HG02610 (cell line): ENCODE results near the gene CRYBG3.

Experiments used
- ATAC-seq: cut with Tn5 transposase; IDR thresholded peaks from one replicate; pipeline ENCODE4 v1.9.1; 2021; ENCODE audit warnings: mild to moderate bottlenecking, moderate library complexity; ENCODE audit not compliant: unreplicated experiment

CRYBG3 gene

GRCh38 chr3:97835761-97836160, 13.9 kb downstream of the CRYBG3 start:
- no peak for ATAC-seq

- ATAC-seq: no peak
Measured at GRCh38 chr3:97838393-97838792, 16.6 kb downstream of the CRYBG3 start.

DNA sequence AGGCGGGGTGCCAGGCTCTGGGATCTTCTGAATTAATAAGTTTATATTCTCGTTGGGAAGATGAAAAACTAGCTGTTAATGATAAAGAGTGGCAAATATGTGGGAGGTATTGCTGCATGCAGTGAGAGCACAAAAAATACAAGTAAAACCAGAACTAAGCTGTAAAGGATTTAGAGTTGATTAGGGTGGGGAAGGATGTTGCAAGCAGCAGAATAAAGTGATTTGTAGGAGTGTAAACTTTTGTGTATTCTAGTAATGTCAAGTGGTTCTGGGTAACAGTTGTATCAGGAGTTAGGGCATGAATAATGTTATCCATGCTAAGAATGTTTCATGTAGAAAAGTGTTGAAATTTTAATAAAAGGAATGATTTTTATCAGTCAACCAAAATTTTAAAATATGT, 18.1 kb downstream of the CRYBG3 start:
- ATAC-seq: no peak

- ATAC-seq: no peak
Measured at GRCh38 chr3:97841304-97841703, 19.5 kb downstream of the CRYBG3 start.

DNA sequence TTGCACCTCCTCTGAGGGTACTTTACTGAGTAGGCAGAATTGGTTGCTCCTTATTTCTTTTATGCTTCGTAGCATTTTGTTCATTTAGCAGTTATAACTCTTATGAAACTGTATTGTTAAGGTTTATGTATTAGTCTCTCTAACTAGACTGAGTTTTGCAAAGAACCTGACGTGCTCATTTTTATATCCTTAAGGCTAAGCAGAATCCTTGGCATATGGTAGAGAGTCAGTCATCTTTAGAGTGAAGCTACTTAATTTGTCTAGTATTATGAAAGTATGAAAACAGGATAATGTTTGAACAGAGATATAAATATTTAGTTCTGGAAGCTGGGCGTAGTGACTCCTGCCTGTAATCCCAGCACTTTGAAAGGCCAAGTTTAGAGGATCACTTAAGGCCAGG, 20.1 kb downstream of the CRYBG3 start:
- no peak for ATAC-seq

- ATAC-seq: no peak
Measured at GRCh38 chr3:97848779-97849178, 27.0 kb downstream of the CRYBG3 start.

GRCh38 chr3:97857401-97857800, 35.6 kb downstream of the CRYBG3 start:
- ATAC-seq: no peak

DNA sequence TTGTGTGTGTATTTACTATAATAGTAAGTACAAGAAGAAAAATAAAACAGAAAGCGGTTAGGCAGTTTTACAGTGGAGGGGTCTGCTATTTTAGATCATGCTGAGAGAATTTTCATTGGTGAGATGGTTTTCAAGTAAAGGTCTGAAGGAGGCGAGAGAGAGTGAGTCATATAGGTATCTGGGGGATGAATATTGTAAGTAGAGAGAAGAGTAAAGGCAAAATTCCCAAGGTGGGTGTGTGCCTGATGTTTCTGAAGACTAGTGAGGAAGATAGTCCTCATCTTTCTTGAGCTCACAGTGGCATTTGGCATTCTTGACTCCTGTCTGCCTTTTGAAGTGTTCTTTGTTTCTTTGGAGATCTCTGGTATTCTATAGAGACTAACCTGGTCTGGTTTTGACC, 38.6 kb downstream of the CRYBG3 start:
- ATAC-seq: no peak

DNA sequence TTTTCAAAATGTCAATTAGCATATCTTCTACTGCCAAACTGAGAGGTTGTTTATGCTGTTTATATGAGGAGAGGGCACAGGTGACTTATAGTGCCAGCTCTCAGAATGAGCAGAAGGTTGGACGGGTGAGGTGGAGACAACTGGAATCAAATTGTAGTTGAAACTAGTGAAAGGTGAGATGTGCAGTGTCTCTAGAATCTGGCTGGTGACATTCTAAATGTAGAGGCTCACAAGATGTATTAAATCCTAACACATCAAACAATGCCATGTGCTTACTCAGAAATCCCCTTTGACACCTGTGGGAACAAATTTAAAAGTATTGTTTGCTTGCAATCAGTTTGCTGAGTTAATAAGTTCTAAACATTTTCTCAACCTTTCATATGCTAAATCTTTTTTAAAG, 40.8 kb downstream of the CRYBG3 start:
- ATAC-seq: no peak

- ATAC-seq: no peak
Measured at GRCh38 chr3:97863031-97863430, 41.2 kb downstream of the CRYBG3 start.

DNA sequence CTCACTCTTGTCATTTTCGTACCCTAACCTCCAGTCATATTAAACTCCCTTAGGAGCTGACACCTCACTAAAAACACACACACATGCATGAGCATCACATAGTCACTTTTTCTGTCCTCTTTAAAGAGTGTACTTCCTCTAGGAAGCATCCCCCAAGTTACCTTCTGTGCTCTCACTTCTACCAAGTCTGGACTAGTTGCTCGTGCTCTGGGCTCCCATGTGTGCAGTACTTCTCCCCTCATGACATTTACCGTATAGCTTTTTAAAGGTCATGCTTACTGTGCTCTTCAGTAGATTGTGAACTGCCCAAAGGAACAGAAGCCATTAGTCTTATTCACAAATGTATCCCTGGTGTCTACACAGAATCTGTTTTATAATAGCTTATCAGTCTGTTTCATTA, 42.0 kb downstream of the CRYBG3 start:
- no peak for ATAC-seq

- no peak for ATAC-seq
Measured at GRCh38 chr3:97871186-97871585, 49.4 kb downstream of the CRYBG3 start.

DNA sequence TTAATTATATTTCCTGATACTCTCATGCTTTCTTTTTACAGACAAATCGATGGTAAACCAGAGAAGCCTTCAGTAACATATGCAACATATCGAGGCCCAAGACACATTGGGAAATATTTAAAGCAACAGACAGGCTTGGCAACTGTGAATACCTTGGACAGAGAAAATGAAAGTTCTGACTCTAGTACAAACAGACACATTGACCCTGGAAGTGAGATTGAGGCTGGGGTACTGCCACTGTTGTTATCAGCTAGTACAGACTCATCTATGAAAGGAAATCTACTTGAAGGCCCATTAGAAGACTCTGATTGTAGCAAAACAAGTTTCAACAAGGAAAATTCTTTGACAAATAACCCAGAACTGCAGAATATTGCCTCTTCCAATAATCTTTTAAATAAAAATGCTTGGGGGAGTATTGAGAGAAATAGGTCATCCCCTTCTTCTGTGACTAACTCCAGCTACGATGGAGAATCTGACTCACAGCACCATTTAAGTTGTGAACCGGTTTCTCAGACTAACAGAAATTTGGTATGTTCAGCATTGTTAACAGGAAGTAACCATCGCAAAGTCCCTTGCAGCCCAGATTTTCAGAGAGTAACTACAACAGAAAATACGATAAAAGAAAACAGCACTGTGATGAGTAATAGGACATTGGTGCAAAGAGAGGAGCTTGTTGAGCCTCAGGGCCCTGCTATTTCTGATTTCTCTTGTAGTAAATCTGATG, 50.2 kb downstream of the CRYBG3 start:
- ATAC-seq: no peak

- ATAC-seq: no peak
Measured at GRCh38 chr3:97872525-97873042, 50.8 kb downstream of the CRYBG3 start.

DNA sequence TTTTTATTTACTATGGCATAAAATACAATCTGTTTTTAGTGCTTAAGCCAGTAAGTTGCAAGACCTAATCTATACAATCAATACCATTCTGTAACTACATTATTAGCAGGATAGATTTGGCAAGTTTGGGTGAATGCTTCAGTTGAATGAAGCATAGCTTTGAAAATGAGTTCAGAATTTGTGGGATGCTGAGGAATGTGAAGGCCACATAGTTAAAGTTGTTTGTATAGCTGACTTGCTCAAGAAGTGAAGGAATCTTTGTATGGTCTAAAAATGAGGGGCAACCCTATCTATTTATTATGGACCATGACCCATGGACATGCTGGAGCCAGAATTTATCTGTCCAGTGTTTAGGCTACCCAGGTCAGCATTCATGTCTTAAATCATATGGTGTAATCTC, 58.5 kb downstream of the CRYBG3 start:
- ATAC-seq: no peak

DNA sequence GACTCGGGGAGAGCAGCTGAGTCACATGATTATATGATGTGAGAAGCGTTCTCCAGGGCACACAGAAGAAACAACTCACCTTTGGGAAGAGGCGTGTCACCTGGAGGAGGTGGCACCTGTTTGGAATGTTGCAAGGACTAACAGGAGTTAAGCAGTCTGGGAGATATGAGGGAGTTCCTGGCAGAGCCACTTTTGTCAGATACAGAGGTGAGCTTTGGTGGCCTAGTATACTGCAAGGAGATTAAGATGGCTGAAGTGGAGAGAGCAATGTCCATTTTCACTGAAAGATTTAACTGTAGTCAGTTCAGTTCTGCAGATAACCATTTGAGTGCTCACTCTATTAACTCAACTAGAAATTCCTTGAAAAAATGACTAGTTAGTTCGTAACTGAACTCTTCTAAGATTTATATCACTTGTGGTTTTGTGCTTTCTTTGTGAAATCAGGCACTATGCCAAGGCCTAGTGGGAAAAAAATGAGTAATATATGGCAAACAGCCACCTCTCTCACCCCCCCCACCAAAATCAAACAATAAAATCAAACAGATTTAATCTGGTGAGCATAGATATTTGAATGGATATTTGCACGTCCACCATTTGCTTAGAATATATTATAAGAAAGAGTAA, 61.3 kb downstream of the CRYBG3 start:
- no peak for ATAC-seq

GRCh38 chr3:97883736-97884135, 61.9 kb downstream of the CRYBG3 start:
- ATAC-seq: no peak

GRCh38 chr3:97884586-97885123, 62.8 kb downstream of the CRYBG3 start:
- no peak for ATAC-seq

- no peak for ATAC-seq
Measured at GRCh38 chr3:97885931-97886824, 64.4 kb downstream of the CRYBG3 start.

DNA sequence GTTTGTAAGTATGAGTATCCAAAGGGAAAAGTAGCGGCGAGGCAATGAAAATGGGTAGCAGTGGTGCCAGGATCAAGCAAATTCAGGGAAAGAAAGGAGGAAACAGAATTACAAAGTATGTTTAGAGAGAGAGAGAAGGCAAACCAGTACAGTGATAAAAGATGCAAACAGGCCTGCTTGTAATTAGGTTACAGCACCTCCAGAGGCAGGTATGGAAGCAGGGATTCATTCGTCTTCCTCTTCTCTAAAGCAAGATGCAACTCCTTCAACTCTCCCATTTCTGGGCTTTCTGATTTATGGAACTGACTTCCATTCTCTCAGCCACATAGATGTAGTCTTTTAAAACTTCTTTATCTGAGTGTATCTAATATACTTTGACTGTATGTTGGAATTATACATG, 68.0 kb downstream of the CRYBG3 start:
- ATAC-seq: no peak

DNA sequence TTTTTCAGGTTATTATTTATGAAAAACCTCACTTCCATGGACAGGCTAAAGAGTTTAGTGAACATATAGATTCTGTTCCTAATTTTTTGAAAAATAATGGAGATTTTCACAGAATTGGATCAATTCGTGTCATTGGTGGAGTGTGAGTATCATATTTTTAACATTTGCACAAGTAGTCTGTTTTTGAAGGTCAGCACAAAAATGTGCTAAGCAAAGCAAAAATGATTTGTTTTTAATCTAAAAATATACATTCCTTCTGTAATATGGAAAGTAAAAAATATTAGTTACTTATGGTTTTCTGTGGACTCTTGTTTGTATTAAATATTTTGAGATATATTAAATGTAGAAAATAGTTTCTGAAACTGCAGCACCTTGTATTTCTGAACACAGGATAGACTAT, 71.0 kb downstream of the CRYBG3 start:
- no peak for ATAC-seq
